ENCODE measurements around the gene RNFT1.

DNA sequence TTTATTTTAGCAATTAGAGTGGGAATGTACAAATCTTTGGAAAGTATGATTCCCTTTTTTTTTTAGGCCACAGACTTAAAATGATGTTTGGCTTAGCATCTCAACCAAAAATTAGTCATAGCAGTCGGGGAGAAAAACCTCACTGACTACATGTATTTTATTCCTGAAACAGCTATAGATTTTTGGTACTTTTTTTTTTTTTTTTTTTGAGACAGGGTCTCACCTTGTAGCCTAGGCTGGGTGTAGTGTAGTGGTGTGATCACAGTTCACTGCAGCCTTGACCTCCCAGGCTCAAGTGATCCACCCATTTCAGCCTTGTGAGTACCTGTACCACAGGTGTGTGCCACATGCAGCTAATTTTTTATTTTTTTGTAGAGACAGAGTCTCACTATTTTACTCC, 23.4 kb downstream of the RNFT1 start:
- TF ChIP-seq, protein P1, sequence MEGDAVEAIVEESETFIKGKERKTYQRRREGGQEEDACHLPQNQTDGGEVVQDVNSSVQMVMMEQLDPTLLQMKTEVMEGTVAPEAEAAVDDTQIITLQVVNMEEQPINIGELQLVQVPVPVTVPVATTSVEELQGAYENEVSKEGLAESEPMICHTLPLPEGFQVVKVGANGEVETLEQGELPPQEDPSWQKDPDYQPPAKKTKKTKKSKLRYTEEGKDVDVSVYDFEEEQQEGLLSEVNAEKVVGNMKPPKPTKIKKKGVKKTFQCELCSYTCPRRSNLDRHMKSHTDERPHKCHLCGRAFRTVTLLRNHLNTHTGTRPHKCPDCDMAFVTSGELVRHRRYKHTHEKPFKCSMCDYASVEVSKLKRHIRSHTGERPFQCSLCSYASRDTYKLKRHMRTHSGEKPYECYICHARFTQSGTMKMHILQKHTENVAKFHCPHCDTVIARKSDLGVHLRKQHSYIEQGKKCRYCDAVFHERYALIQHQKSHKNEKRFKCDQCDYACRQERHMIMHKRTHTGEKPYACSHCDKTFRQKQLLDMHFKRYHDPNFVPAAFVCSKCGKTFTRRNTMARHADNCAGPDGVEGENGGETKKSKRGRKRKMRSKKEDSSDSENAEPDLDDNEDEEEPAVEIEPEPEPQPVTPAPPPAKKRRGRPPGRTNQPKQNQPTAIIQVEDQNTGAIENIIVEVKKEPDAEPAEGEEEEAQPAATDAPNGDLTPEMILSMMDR (conservative IDR thresholded peaks at IDR 0.05) = no peak
- no peak for TF ChIP-seq ZFX (IDR thresholded peaks at IDR 0.05)
